ENCODE data around the gene DLG2. TPM values are rescaled to one million over a fixed set of nuclear protein-coding genes. Genes with fewer than 3 reads are reported as not detected.

DLG2 gene
- total RNA-seq, 1 donor: 1.3 TPM

DNA sequence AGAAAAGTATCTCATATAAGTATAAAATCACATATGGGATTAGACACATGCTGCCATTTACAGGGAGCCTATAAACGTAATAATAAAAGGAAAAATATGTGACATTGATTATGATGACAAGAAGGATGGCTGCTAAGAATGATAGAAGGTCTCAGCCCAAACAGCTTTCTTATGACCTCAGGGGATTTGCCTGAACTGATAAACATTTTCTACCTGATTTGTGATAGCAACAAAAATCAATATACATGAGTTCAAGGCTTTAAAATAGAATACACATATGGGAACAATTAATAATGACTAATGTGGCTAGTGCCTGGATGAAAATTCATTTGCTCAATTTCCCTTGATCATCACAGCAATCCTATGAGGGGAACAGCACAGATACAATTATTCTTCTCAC is 1704.2 kb downstream of the DLG2 start:
- DNase-seq (ENCODE audit: low read depth): no peak
- no peak for TF ChIP-seq CTCF (IDR thresholded peaks at IDR 0.05; ENCODE audit: insufficient read depth, low read depth, low read length)
- no peak overlapping the region for H3K4me3 ChIP-seq (ENCODE audit: low read depth, low read length)

- DNase-seq (ENCODE audit: low read depth): no peak
- no peak overlapping the region for H3K4me3 ChIP-seq (ENCODE audit: low read depth, low read length)
- TF ChIP-seq CTCF (IDR thresholded peaks at IDR 0.05; ENCODE audit: insufficient read depth, low read depth, low read length): no peak
Measured at GRCh38 chr11:83922318-83922717, 1704.8 kb downstream of the DLG2 start.

GRCh38 chr11:83921447-83922192 is 1705.5 kb downstream of the DLG2 start:
- no peak for TF ChIP-seq CTCF (IDR thresholded peaks at IDR 0.05; ENCODE audit: insufficient read depth, low read depth, low read length)
- H3K4me3 ChIP-seq (ENCODE audit: low read depth, low read length): no peak overlapping the region
- DNase-seq (ENCODE audit: low read depth): no peak

DNA sequence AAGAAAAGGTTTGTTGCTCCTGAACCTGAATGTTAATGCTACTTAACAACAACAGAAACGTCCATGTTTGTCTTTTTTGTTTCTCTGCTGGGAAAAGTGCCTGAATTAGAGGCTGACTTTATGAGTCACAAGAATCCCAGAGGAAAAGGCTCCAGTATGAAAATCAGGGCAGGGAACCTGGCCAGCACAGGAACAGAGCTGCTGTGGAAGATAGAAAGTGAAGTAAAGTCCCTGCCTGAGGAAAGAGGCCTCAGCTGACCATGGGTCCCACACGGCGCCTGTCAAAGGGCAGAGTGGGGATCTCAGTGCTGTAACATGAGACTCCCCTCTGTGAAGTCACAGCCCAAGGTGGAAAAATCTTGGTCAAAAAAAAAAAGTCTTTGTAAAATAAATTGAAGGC is 1708.7 kb downstream of the DLG2 start:
- no peak for DNase-seq (ENCODE audit: low read depth)
- H3K4me3 ChIP-seq (ENCODE audit: low read depth, low read length): no peak overlapping the region
- no peak for TF ChIP-seq CTCF (IDR thresholded peaks at IDR 0.05; ENCODE audit: insufficient read depth, low read depth, low read length)

DNA sequence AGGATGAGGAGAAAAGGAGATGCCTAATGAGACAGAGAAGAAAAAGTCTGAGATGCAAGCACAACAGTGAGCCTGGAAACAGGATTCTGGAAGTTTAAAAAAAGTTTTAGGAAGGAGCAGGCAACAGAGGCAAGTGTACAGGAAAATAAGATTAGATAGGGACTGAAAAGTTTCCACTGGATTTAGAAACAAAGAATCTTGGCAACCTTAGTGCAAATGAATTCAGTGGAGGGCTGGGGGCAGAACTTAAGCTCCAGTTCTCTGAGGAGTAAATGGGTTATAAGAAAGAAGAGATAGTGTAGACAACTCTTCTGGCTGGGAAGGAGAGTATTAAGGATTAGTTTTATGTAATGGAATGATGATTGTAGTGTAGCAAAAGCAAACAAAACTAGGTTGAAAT is 1712.1 kb downstream of the DLG2 start:
- DNase-seq (ENCODE audit: low read depth): no peak
- TF ChIP-seq CTCF (IDR thresholded peaks at IDR 0.05; ENCODE audit: insufficient read depth, low read depth, low read length): no peak
- H3K4me3 ChIP-seq (ENCODE audit: low read depth, low read length): no peak overlapping the region

DNA sequence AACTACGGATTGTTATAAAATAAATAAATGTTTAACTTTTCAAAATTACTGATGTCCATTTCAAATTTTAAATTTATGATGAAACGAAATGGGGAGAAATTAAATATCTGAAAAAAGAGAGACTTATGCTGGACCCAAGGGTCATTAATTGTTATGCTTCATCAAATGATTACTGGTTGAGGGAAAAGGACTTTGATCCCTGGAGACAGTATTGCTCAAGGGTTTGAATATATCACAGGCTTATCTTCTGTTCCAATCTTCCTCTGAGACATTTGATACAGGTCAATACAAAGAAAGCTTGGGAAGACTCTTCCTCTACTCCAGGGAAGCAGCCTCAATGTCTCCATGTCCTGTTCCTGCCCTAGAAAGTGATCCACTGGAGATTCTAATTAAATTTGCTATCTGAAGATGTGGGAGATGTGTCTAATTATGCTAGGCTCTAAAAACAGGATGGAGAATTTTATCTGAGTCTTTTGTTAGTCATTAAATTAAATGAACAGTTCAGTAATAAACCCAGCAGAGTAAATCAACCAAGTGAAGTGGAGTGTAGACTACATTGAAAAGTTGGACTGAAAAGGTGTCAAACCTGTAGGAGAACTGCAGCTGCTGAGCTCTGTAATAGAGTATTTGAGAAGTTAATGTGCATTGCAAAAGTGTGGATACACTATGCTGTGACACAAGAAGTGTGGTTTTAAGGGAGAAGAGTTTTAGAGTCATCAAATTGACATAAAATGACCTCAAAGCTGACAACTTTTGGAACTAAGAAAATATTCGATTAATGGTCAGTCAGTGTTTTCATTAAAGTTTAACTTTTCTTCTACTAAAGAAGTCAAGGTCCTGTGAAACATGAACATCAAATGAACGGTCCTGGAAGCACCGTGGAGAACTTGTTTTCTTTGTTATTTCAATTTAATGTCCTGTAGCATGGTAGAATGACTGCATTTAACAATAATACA is 1717.3 kb downstream of the DLG2 start:
- TF ChIP-seq CTCF (IDR thresholded peaks at IDR 0.05; ENCODE audit: insufficient read depth, low read depth, low read length): no peak
- no peak overlapping the region for H3K4me3 ChIP-seq (ENCODE audit: low read depth, low read length)
- DNase-seq (ENCODE audit: low read depth): no peak
